ENCODE data around the gene PRR20D.
"Not testable (repeated sequence)": the region's sequence is repeated elsewhere in the genome, so short reads cannot be mapped to it uniquely, and the experiment has no call there.

PRR20D gene

DNA sequence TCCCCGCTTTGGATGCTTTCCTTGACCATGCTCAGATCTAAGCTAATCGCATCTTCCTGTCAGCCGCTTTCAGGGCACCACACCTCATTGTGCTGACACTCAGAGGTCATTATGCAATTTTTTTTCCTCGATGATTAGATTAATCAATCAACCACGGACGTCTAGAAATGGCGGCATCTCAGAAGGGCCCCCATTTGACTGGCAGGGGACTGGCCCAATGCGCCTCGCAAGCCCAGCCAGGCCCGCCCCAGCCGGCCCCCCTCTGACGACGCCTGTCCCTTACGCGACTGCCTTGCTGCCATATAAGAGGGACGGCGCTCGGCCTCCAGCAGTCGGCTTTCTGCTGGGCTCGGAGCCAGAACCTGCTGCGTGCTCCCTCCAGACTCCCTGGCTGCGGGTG, 6.7 kb upstream of the PRR20D start, which contains the start of gene PRR20C:
PRR20C (plus strand) TSS at position 301 of the 400 bp plus-strand sequence. CDS start 387 bp downstream, outside the sequence.
- not testable (repeated sequence) for H3K4me3 ChIP-seq (ENCODE audit: extremely low read depth, insufficient read depth, low read length, poor library complexity, severe bottlenecking); H3K9me3 ChIP-seq (ENCODE audit: control insufficient read depth, low read length); H3K36me3 ChIP-seq (ENCODE audit: control insufficient read depth, insufficient read depth, low read length); H3K4me1 ChIP-seq (ENCODE audit: control insufficient read depth, insufficient read depth, low read length, poor library complexity, severe bottlenecking); H3K27ac ChIP-seq (ENCODE audit: low read depth, low read length, severe bottlenecking)
- no CpG with 5 or more reads among the region's 22 CpGs for WGBS, 2 experiments (ENCODE audit: insufficient coverage in 2 of 2)

GRCh38 chr13:57166897-57167296, 6.5 kb downstream of the PRR20D start, which contains the start of gene PRR20E:
Gene PRR20E, plus strand, starts transcription at chr13:57167197. Its CDS starts 387 bp downstream, at chr13:57167584.
- no CpG with 5 or more reads among the region's 22 CpGs for WGBS, 2 experiments (ENCODE audit: insufficient coverage in 2 of 2)
- H3K36me3 ChIP-seq (ENCODE audit: control insufficient read depth, insufficient read depth, low read length); H3K4me1 ChIP-seq (ENCODE audit: control insufficient read depth, insufficient read depth, low read length, poor library complexity, severe bottlenecking); H3K9me3 ChIP-seq (ENCODE audit: control insufficient read depth, low read length); H3K27ac ChIP-seq (ENCODE audit: low read depth, low read length, severe bottlenecking); H3K4me3 ChIP-seq (ENCODE audit: extremely low read depth, insufficient read depth, low read length, poor library complexity, severe bottlenecking): not testable (repeated sequence)

DNA sequence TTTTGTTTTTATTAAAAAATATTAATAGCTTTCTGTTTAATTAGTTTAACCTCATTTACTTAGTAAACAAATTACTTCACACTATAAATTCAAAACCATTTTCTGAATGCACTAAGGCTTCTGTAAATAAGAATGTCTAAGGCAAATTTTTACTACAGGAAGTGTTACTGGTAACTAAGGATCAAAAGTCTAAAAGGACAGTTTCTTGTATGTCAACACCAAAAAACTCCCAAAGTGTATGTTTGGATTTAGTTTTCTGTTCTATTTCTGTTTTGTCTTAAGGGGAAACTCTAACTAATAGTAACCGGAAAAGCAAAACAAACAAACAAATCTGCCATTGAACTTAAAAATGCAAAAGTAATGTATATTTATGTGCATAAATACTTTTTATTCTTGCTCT, 31.2 kb downstream of the PRR20D start:
- H3K9me3 ChIP-seq (ENCODE audit: control insufficient read depth, low read length): no peaks in the 10 kb centered on the region
- no peak overlapping the region for H3K4me3 ChIP-seq (ENCODE audit: extremely low read depth, insufficient read depth, low read length, poor library complexity, severe bottlenecking)
- H3K27ac ChIP-seq (ENCODE audit: low read depth, low read length, severe bottlenecking): no peak overlapping the region
- no CpG with 5 or more reads among the region's 1 CpG for WGBS, 2 experiments (ENCODE audit: insufficient coverage in 2 of 2)
- H3K36me3 ChIP-seq (ENCODE audit: control insufficient read depth, insufficient read depth, low read length): no peaks in the 10 kb centered on the region
- H3K4me1 ChIP-seq (ENCODE audit: control insufficient read depth, insufficient read depth, low read length, poor library complexity, severe bottlenecking): no peaks in the 10 kb centered on the region

- Histone ChIP-seq H3K4me1 (ENCODE audit: control insufficient read depth, insufficient read depth, low read length, poor library complexity, severe bottlenecking) (no peaks in the 10 kb centered on the region), H3K9me3 (ENCODE audit: control insufficient read depth, low read length) (no peaks in the 10 kb centered on the region), H3K27ac (ENCODE audit: low read depth, low read length, severe bottlenecking) (no peak overlapping the region), H3K36me3 (ENCODE audit: control insufficient read depth, insufficient read depth, low read length) (no peaks in the 10 kb centered on the region), H3K4me3 (ENCODE audit: extremely low read depth, insufficient read depth, low read length, poor library complexity, severe bottlenecking) (no peak overlapping the region)
- WGBS, 2 experiments (ENCODE audit: insufficient coverage in 2 of 2): no CpG with 5 or more reads among the region's 1 CpG
Observed at GRCh38 chr13:57212989-57213388, 52.6 kb downstream of the PRR20D start.

All from mesodermal cell (in vitro differentiated cells).